AG04450 (cell line): ENCODE data around the gene SMAD6. TPM values are rescaled to one million over a fixed set of nuclear protein-coding genes. Genes with fewer than 3 reads are reported as not detected.
A peak's percentile ranks its signal among the peaks of the same experiment; 100 is the strongest.

Source experiments
- CTCF ChIA-PET: fragments of 300-600, 350-600 bp; formaldehyde crosslinking; extraction: SDS; loops from one replicate; lab custom pipeline; 2022; ENCODE audit warnings: antibody characterized with exemption, inconsistent platforms; lab: Charles Lee
- POLR2A ChIA-PET: fragments of 350-600 bp; formaldehyde crosslinking; extraction: SDS; loops from one replicate; lab custom pipeline; 2021; ENCODE audit warnings: antibody characterized with exemption, inconsistent platforms; lab: Yijun Ruan, JAX
- DNase-seq: peaks from one replicate; pipeline ENCODE4 v3.0.0-alpha.2; 2011; ENCODE audit warnings: low read depth, low spot score
- H3K27ac ChIP-seq: one replicate; pipeline ENCODE4 v1.5.1; 2012; ENCODE audit warnings: low read depth, low read length, control low read depth
- H3K27me3 ChIP-seq: one replicate; pipeline ENCODE4 v1.6.0; 2012; ENCODE audit warnings: low read length; ENCODE audit not compliant: control insufficient read depth, insufficient read depth
- H3K4me3 ChIP-seq: 2 replicates; pipeline ENCODE4 v1.5.1; 2011; ENCODE audit warnings: mild to moderate bottlenecking, low read depth, low read length, control low read depth
- H3K9me3 ChIP-seq: 2 replicates; pipeline ENCODE4 v1.5.1; 2012; ENCODE audit warnings: low read length; ENCODE audit not compliant: control insufficient read depth, insufficient read depth
- polyA plus RNA-seq: library from polyadenylated mRNA; depleted of rRNA; stranded (reverse); fragments of >200 nt; gene quantifications from 2 replicates; pipeline ENCODE4 v1.2.3, GENCODE V29; 2011
- TF ChIP-seq, protein P1 (sequence below): IDR thresholded peaks from 2 replicates; pipeline ENCODE4 v1.5.1; 2011; ENCODE audit warnings: low read depth, low read length, control low read depth, inconsistent platforms

Gene SMAD6
- polyA plus RNA-seq, 1 experiment = 1.8 TPM

DNA sequence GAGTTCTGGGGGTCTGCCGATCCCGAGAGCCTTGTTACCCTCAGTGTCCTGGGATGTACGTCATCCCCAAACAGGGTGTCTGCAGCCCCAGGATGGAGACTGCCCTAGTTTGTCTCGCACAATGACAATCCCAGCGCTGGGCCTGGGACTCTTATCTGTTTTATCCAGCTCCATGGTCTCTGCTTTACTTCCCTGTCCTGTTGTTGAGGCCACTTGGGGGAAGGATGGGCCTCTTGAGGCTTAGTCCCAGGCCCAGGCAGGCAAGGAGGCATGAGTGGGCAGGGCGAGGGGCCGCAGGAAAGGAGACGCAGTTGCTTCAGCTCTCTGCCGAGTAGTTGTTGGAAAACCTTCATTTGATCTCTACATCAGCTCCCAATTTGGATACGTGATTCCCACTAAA is 17.4 kb downstream of the SMAD6 start:
- DNase-seq = no peak
- POLR2A ChIA-PET = interaction anchor here (1.6 to 2.1 kb wide), 2 partner anchors 8 to 18 kb away, joined by 5 to 7 read pairs; partner anchors contain the start of gene SMAD6
- TF ChIP-seq, protein P1, sequence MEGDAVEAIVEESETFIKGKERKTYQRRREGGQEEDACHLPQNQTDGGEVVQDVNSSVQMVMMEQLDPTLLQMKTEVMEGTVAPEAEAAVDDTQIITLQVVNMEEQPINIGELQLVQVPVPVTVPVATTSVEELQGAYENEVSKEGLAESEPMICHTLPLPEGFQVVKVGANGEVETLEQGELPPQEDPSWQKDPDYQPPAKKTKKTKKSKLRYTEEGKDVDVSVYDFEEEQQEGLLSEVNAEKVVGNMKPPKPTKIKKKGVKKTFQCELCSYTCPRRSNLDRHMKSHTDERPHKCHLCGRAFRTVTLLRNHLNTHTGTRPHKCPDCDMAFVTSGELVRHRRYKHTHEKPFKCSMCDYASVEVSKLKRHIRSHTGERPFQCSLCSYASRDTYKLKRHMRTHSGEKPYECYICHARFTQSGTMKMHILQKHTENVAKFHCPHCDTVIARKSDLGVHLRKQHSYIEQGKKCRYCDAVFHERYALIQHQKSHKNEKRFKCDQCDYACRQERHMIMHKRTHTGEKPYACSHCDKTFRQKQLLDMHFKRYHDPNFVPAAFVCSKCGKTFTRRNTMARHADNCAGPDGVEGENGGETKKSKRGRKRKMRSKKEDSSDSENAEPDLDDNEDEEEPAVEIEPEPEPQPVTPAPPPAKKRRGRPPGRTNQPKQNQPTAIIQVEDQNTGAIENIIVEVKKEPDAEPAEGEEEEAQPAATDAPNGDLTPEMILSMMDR = no peak
- CTCF ChIA-PET = interaction anchor here (0.9 to 2.2 kb wide), 2 partner anchors 13 to 132 kb away, joined by 3 to 14 read pairs; no protein-coding TSS in a partner anchor
- Histone ChIP-seq H3K27ac (no peak overlapping the region), H3K27me3 (no peaks in the 10 kb centered on the region), H3K9me3 (no peaks in the 10 kb centered on the region), H3K4me3 (no peak overlapping the region)

DNA sequence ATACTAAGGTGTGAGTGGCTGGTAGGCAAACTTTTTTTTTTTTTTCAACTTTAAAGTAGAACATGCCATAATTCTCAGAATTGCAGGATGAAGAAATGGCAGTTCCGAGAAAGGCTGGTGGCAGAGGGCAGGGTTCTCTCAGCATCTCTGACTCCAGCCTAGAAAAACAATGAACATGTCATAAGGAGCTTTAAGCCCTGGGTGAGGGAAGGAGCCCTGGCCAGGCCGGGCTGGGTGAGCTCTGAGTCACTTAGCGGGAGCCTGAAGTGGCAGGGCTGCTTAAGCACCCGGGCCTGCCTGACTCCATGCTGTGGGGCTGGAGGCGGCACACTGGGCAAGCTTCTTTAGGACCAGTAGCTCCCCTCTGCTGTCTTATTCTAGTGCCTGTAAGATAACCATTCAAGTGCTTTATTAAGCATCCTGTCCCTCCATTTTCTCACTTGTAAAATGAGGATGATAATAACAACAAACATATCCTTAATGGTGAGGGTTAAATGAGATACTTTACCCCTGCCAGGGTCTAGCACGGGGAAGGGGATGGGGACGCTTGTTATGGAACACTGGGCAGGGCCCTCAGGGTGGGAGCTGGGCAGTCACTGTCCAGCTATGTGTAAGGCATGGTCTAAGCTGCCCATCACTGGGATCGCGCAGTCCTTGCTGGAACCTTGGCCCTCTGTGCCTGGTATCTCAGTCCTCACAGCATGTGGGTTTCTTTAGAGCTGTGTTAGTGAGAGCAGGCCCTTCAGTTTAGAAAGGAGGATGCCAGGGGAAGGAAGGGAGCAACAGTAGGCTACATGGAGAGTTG is 18.4 kb downstream of the SMAD6 start:
- no peaks in the 10 kb centered on the region for H3K9me3 ChIP-seq
- DNase-seq = no peak
- TF ChIP-seq, protein P1 = no peak
- ChIA-PET POLR2A (interaction anchor here (0.6 to 2.1 kb wide), 5 partner anchors 9 to 142 kb away, joined by 3 to 7 read pairs (median 3); partner anchors contain the start of gene SMAD6), CTCF (interaction anchor here (0.8 to 2.2 kb wide), 6 partner anchors 13 to 138 kb away, joined by 3 to 14 read pairs (median 6); no protein-coding TSS in a partner anchor)
- H3K27me3 ChIP-seq = no peaks in the 10 kb centered on the region
- H3K27ac ChIP-seq = peak overlapping the region; percentile 11
- H3K4me3 ChIP-seq = no peak overlapping the region

GRCh38 chr15:66721020-66721419 is 19.0 kb downstream of the SMAD6 start:
- Histone ChIP-seq H3K27ac (no peak overlapping the region), H3K27me3 (no peaks in the 10 kb centered on the region), H3K4me3 (no peak overlapping the region), H3K9me3 (no peaks in the 10 kb centered on the region)
- no peak for DNase-seq
- ChIA-PET CTCF (interaction anchor here (1.7 to 2.2 kb wide), 3 partner anchors 13 to 131 kb away, joined by 6 to 14 read pairs (median 9); no protein-coding TSS in a partner anchor), POLR2A (interaction anchor here (0.9 to 2.1 kb wide), 3 partner anchors 10 to 69 kb away, joined by 3 to 7 read pairs (median 5); partner anchors contain the start of gene SMAD6)
- TF ChIP-seq, protein P1 = no peak

GRCh38 chr15:66721501-66721937 is 19.5 kb downstream of the SMAD6 start:
- ChIA-PET POLR2A (interaction anchor here (2.1 kb wide), 1 partner anchor 10 kb away, joined by 5 read pairs; no protein-coding TSS in a partner anchor), CTCF (interaction anchor here (1.7 to 1.8 kb wide), 2 partner anchors 14 to 103 kb away, joined by 6 to 9 read pairs; no protein-coding TSS in a partner anchor)
- no peak overlapping the region for H3K27ac ChIP-seq
- no peaks in the 10 kb centered on the region for H3K27me3 ChIP-seq
- no peak overlapping the region for H3K4me3 ChIP-seq
- no peak for DNase-seq
- TF ChIP-seq, protein P1 = no peak
- no peaks in the 10 kb centered on the region for H3K9me3 ChIP-seq
